K562 (cell line): Measurements from ENCODE around the gene DPH7. TPM values are rescaled to one million over a fixed set of nuclear protein-coding genes. Genes with fewer than 3 reads are reported as not detected.

Experiments
- ATAC-seq: fragments of 200-7000 bp; cut with Tn5 transposase; 3 replicates; pipeline ENCODE4 v1.9.1; 2020; ENCODE audit warnings: moderate library complexity
- BruUV-seq: library from RNA; stranded (reverse); fragments of 400-500 nt; replicated peaks from 2 replicates; lab custom pipeline; 2021; lab: Mats Ljungman, UMichigan
- CTCF ChIA-PET: fragments of 300-600 bp; formaldehyde crosslinking; extraction: SDS; loops from one replicate; lab custom pipeline; 2021; ENCODE audit warnings: low intra/inter-chr PET ratio; lab: Yijun Ruan, JAX
- POLR2A ChIA-PET: fragments of 300-600, 350-650 bp; sonication (Branson Sonifier 250); formaldehyde crosslinking; extraction: SDS; loops from one replicate; lab custom pipeline; 2021; ENCODE audit warnings: antibody characterized with exemption, inconsistent platforms; lab: Yijun Ruan, JAX
- DNase-seq, 4 experiments: peaks; one replicate each; pipeline versions ENCODE4 v3.0.0 to v3.0.0-alpha.2; 2011 to 2018; ENCODE audit warnings: low spot score in 3 of 4, mixed read lengths in 3 of 4; ENCODE audit errors: extremely low read depth in 1 of 4
- FAIRE-seq: peaks from 2 replicates; lab custom pipeline; 2011; peaks lifted over from hg19 to GRCh38; lab: Jason Lieb, UNC
- H2AFZ ChIP-seq: 2 replicates; pipeline ENCODE4 v1.6.0; 2011; ENCODE audit warnings: low read depth, low read length, control low read depth, inconsistent platforms
- H3K27ac ChIP-seq: fragments of 200-600 bp; 3 replicates; pipeline ENCODE4 v1.8.0; 2011; ENCODE audit warnings: low read depth, mild to moderate bottlenecking, control low read depth, inconsistent platforms, low read length, moderate library complexity, mixed read lengths; ENCODE audit errors: extremely low read depth
- H3K27me3 ChIP-seq, 2 experiments: fragments of 300-600 bp in 1 of 2; 2 replicates in 1 of 2; 3 replicates in 1 of 2; pipeline versions ENCODE4 v1.6.0 to v1.8.0; 2011; ENCODE audit warnings: inconsistent platforms in 2 of 2, low read length in 2 of 2, mild to moderate bottlenecking in 1 of 2, mixed read lengths in 1 of 2, moderate library complexity in 1 of 2; ENCODE audit not compliant: control insufficient read depth in 2 of 2, insufficient read depth in 2 of 2
- H3K36me3 ChIP-seq: fragments of 300-600 bp; 3 replicates; pipeline ENCODE4 v1.8.0; 2011; ENCODE audit warnings: mild to moderate bottlenecking, low read length, inconsistent platforms; ENCODE audit not compliant: control insufficient read depth, insufficient read depth
- H3K4me1 ChIP-seq, 2 experiments: fragments of 200-600 bp in 1 of 2; replicated peaks in 1 of 2; 2 replicates in 1 of 2; 3 replicates in 1 of 2; pipeline versions ENCODE4 v1.5.1 to v1.8.0; 2011; ENCODE audit warnings: inconsistent platforms in 2 of 2, low read length in 2 of 2, mild to moderate bottlenecking in 1 of 2, mixed read lengths in 1 of 2, moderate library complexity in 1 of 2; ENCODE audit not compliant: control insufficient read depth in 2 of 2, insufficient read depth in 2 of 2
- H3K4me2 ChIP-seq: 2 replicates; pipeline ENCODE4 v1.6.1; 2011; ENCODE audit warnings: low read length, control low read depth, inconsistent platforms, mixed read lengths; ENCODE audit not compliant: insufficient read depth
- H3K4me3 ChIP-seq: fragments of 200-600 bp; sonication (generic), shearing (Covaris generic); 2 replicates; pipeline ENCODE4 v1.5.1; 2016; ENCODE audit warnings: control low read depth, inconsistent platforms
- H3K79me2 ChIP-seq: fragments of 200-600 bp; 3 replicates; pipeline ENCODE4 v1.8.0; 2011; ENCODE audit warnings: low read length, inconsistent platforms; ENCODE audit not compliant: control insufficient read depth, insufficient read depth
- H3K9ac ChIP-seq, 2 experiments: 2 replicates each; pipeline versions ENCODE4 v1.6.0 to v1.6.1; 2011; ENCODE audit warnings: low read depth in 2 of 2, low read length in 2 of 2, control low read depth in 1 of 2, inconsistent platforms in 1 of 2, mild to moderate bottlenecking in 1 of 2, mixed read lengths in 1 of 2; ENCODE audit not compliant: insufficient read depth in 1 of 2
- H3K9me1 ChIP-seq: one replicate; pipeline ENCODE4 v1.6.0; 2011; ENCODE audit warnings: inconsistent platforms, mild to moderate bottlenecking, low read length, moderate library complexity; ENCODE audit not compliant: control insufficient read depth, insufficient read depth
- H3K9me3 ChIP-seq: replicated peaks from 2 replicates; pipeline ENCODE4 v1.5.1; 2011; ENCODE audit warnings: low read depth, low read length, inconsistent platforms; ENCODE audit not compliant: control insufficient read depth, insufficient read depth
- H4K20me1 ChIP-seq: replicated peaks from 2 replicates; pipeline ENCODE4 v1.6.1; 2011; ENCODE audit warnings: low read length, inconsistent platforms, mixed read lengths; ENCODE audit not compliant: control insufficient read depth, insufficient read depth
- ARID3A ChIP-seq: IDR thresholded peaks from 2 replicates; pipeline ENCODE4 v1.6.1; 2012; ENCODE audit warnings: low read depth, low read length, improper control_type of control experiment, borderline replicate concordance
- CEBPG ChIP-seq, 3 experiments: fragments of 200-800 bp in 1 of 3; sonication (Bioruptor generic) in 1 of 3; sonication (generic) in 1 of 3; formaldehyde crosslinking in 1 of 3; IDR thresholded peaks in 2 of 3; conservative IDR thresholded peaks in 1 of 3; 2 replicates each; pipeline versions ENCODE4 v1.6.1 to v1.8.0; 2016 to 2022; ENCODE audit warnings: missing compliant biosample characterization in 2 of 3, missing genetic modification characterization in 2 of 3, mild to moderate bottlenecking in 1 of 3, missing genetic modification reagents in 1 of 3
- ELF4 ChIP-seq: fragments of 450-650 bp; formaldehyde crosslinking; IDR thresholded peaks from 2 replicates; pipeline ENCODE4 v1.4.0; 2022; ENCODE audit warnings: missing genetic modification characterization
- KHSRP ChIP-seq: fragments of 450-650 bp; IDR thresholded peaks from 2 replicates; pipeline ENCODE4 v1.6.1; 2017
- NR2F6 ChIP-seq: fragments of 450-650 bp; formaldehyde crosslinking; IDR thresholded peaks from 2 replicates; pipeline ENCODE4 v1.4.0; 2020; ENCODE audit warnings: mild to moderate bottlenecking
- NR3C1 ChIP-seq: sonication (generic); formaldehyde crosslinking; IDR thresholded peaks from 2 replicates; pipeline ENCODE4 v1.8.1; 2022; ENCODE audit warnings: missing genetic modification reagents
- RNF2 ChIP-seq: sonication (generic); IDR thresholded peaks from 2 replicates; pipeline ENCODE4 v1.6.1; 2016
- SREBF2 ChIP-seq: sonication (generic); formaldehyde crosslinking; IDR thresholded peaks from 2 replicates; pipeline ENCODE4 v1.4.0; 2020; ENCODE audit warnings: mild to moderate bottlenecking, missing genetic modification reagents
- ZNF431 ChIP-seq: sonication (generic); formaldehyde crosslinking; IDR thresholded peaks from 2 replicates; pipeline ENCODE4 v1.8.0; 2022; ENCODE audit warnings: mild to moderate bottlenecking, missing genetic modification reagents
- ZNF655 ChIP-seq: fragments of 250-450 bp; sonication (Bioruptor Pico); IDR thresholded peaks from 2 replicates; pipeline ENCODE4 v1.5.0; 2021
- WGBS: fragments of 100-300 bp; shearing (Covaris generic); methylation state at CpG from one replicate; pipeline ENCODE4 v1.1.6; 2016; ENCODE audit warnings: low coverage, mixed read lengths; ENCODE audit not compliant: insufficient coverage; ENCODE audit errors: missing lambda C conversion rate; 5-methylcytosine and 5-hydroxymethylcytosine counted together
- in situ Hi-C: fragments of 300-500 bp; cut with MboI; formaldehyde crosslinking; loops from 4 replicates; pipeline ENCODE4 v1.15.0; 2018; ENCODE audit warnings: inconsistent platforms, mixed read lengths
- intact Hi-C: fragments of 100-400 bp; cut with micrococcal nuclease; formaldehyde crosslinking; loops from 2 replicates; pipeline ENCODE4 v1.14.2; 2022
- polyA plus RNA-seq, 8 experiments: library from polyadenylated mRNA; depleted of rRNA in 4 of 8; stranded (reverse) in 5 of 8; unstranded in 3 of 8; fragments of >200 nt; fragmentation: Nextera tagmentation in 2 of 8; fragmentation: Illumina TruSeq in 1 of 8; extraction: Ambion mirVana in 2 of 8; extraction: Trizol in 1 of 8; gene quantifications; 2 replicates each; pipeline versions ENCODE4 v1.2.1 to v1.2.3, GENCODE V29; 2011 to 2014; ENCODE audit warnings: inconsistent platforms in 1 of 8, missing spikeins in 1 of 8
- total RNA-seq, 7 experiments: library from RNA; depleted of rRNA in 6 of 7; stranded (reverse); fragments of >200 nt in 6 of 7; fragmentation: Illumina TruSeq in 2 of 7; extraction: Trizol in 2 of 7; gene quantifications; 2 replicates each; pipeline versions ENCODE4 v1.2.1 to v1.2.3, GENCODE V29; 2011 to 2021; ENCODE audit warnings: low replicate concordance in 1 of 7

The DPH7 gene
- total and polyA plus RNA-seq, 9 of the 15 experiments (the other 6 are each of a cell fraction or from before 2014, with no cell fraction given), result 13.9 to 68.6 (median 41.3) TPM

GRCh38 chr9:137558127-137558526, 20.6 kb downstream of the DPH7 start:
- ATAC-seq (no peak), FAIRE-seq (no peak), DNase-seq (no peak)
- Histone ChIP-seq H3K27me3 (no peaks in the 10 kb centered on the region), H3K4me1 (peaks cover 2 to 5% of the 10 kb centered on the region in 2 experiments; a peak in 3 of 5 replicates), H2AFZ (no peak overlapping the region), H4K20me1 (peaks cover 5% of the 10 kb centered on the region; the same call in 1 of the 2 replicates), H3K9ac (no peak overlapping the region), H3K36me3 (peaks cover 82% of the 10 kb centered on the region), H3K9me1 (no peaks in the 10 kb centered on the region), H3K9me3 (no peaks in the 10 kb centered on the region), H3K79me2 (peaks cover 4% of the 10 kb centered on the region; the same call in 2 of the 3 replicates), H3K4me2 (no peak overlapping the region), H3K27ac (no peak overlapping the region), H3K4me3 (no peak overlapping the region)
- intact Hi-C loops (loop anchor here (10.0 kb wide), 1 partner anchor 117 kb away; no protein-coding TSS in a partner anchor), in situ Hi-C loops (no loop called here)
- POLR2A ChIA-PET, result interaction anchor here (0.7 kb wide), 1 partner anchor 149 kb away, joined by 3 read pairs; no protein-coding TSS in a partner anchor
- no TSS peak for BruUV-seq
- CTCF ChIA-PET, result no interaction called here
- 98% methylated on average over 3 of the region's 4 CpGs for WGBS
- TF ChIP-seq NR2F6 (no peak), NR3C1 (CRISPR knock-in tag) (no peak), ELF4 (CRISPR knock-in tag) (no peak), SREBF2 (no peak), ZNF655 (no peak), KHSRP (no peak), ARID3A (no peak), RNF2 (no peak), ZNF431 (no peak), CEBPG (CRISPR knock-in tag; IDR thresholded peaks at IDR 0.05) (no peak), CEBPG (tag; conservative IDR thresholded peaks at IDR 0.05 in 1 of 2, IDR thresholded peaks at IDR 0.05 in 1 of 2) (no peak)
